Coronary artery (tissue), 2 donors: Measurements from ENCODE around the gene FOXR2.

Experiments
- DNase-seq: peaks from one replicate; pipeline ENCODE4 v3.0.0-alpha.2; 2017; ENCODE audit warnings: low spot score
- H3K27ac ChIP-seq, 2 donors: fragments of 200-600 bp; sonication (generic); one replicate each; pipeline ENCODE4 v1.5.1; 2016 to 2019
- H3K4me3 ChIP-seq: fragments of 200-600 bp; sonication (generic); 2 replicates; pipeline ENCODE4 v1.5.1; 2016; ENCODE audit warnings: mild to moderate bottlenecking, moderate library complexity
- TF ChIP-seq, protein P1 (sequence below): fragments of 200-600 bp; sonication (generic); IDR thresholded peaks from one replicate; pipeline ENCODE4 v1.5.1; 2019; ENCODE audit warnings: antibody characterized with exemption

The FOXR2 gene

DNA sequence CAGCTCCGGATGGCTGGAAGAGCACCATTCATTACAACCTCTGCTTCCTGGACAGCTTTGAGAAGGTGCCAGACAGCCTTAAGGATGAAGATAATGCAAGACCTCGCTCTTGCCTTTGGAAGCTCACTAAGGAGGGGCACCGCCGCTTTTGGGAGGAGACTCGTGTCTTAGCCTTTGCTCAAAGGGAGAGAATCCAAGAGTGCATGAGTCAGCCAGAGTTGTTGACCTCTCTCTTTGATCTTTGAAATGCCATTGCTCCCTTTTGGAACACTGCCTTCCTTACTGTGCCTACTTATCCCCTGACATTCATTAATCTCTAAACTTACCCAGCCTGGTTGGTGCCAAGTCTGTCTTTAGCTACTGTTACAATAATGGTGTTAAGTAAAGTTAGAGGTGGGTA lies 1.2 kb downstream of the FOXR2 start:
- no peak overlapping the region for H3K4me3 ChIP-seq
- DNase-seq: no peak
- TF ChIP-seq, protein P1, sequence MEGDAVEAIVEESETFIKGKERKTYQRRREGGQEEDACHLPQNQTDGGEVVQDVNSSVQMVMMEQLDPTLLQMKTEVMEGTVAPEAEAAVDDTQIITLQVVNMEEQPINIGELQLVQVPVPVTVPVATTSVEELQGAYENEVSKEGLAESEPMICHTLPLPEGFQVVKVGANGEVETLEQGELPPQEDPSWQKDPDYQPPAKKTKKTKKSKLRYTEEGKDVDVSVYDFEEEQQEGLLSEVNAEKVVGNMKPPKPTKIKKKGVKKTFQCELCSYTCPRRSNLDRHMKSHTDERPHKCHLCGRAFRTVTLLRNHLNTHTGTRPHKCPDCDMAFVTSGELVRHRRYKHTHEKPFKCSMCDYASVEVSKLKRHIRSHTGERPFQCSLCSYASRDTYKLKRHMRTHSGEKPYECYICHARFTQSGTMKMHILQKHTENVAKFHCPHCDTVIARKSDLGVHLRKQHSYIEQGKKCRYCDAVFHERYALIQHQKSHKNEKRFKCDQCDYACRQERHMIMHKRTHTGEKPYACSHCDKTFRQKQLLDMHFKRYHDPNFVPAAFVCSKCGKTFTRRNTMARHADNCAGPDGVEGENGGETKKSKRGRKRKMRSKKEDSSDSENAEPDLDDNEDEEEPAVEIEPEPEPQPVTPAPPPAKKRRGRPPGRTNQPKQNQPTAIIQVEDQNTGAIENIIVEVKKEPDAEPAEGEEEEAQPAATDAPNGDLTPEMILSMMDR: no peak
- H3K27ac ChIP-seq: no peak overlapping the region

DNA sequence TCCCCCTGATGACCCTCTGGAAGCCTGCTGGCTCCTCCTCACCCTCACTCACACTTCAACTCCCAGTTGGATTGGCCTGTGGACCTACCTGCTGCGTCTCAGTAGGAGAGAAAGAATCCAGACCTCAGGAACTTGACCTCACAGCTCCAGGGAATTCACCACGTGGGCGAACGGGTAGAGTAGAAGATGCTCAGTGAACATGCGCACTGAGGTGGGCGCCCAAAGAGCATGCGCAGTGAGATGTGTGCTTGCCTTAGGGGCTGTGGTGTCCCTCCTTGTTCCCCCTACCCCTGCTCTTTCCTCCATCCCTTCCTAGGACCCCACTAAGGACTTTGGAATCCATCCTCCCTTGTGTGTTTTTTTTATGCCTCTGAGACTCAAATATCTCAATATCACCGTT lies 12.9 kb downstream of the FOXR2 start:
- no peak for DNase-seq
- TF ChIP-seq, protein P1: no peak
- Histone ChIP-seq H3K4me3 (no peak overlapping the region), H3K27ac (no peak overlapping the region)

DNA sequence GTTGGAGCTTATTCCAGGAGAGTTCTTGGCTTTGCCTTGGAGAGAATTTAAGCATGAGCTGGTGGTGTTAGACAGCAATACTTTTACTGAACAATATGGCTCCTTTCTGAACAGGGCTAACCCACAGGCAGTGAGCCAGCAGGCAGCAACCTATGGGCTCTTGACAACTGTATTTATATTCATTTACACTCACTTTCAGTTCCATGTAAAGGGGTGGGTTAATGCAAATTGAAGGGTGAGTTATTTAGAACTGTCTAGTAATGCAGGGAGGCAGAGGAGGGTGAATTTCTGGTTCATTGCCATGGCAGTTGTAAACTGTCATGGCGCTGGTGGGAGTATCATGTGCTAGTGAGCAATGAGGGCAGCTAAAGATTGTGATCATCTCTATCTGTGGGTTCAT lies 15.7 kb downstream of the FOXR2 start:
- DNase-seq: no peak
- H3K27ac ChIP-seq: no peak overlapping the region
- no peak overlapping the region for H3K4me3 ChIP-seq
- TF ChIP-seq, protein P1: no peak

DNA sequence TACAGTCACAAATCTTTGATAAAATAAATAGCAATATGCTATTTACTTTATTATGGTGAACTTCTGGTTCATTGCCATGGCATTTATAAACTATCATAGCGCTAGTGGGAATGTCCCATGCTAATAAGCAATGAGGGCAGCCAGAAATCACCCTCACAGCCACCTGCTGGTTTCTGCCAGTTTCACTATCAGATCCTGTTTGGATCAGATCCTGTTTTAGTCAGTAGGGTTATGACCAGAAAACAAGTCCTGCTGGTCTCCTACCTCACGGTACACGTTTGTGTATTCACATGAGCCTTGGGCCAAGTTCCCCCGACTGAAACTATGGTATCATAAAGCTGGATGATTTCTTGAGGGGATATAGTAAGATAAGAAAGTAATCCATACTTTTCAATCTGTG lies 17.7 kb downstream of the FOXR2 start:
- Histone ChIP-seq H3K4me3 (no peak overlapping the region), H3K27ac (no peak overlapping the region)
- TF ChIP-seq, protein P1: no peak
- no peak for DNase-seq

DNA sequence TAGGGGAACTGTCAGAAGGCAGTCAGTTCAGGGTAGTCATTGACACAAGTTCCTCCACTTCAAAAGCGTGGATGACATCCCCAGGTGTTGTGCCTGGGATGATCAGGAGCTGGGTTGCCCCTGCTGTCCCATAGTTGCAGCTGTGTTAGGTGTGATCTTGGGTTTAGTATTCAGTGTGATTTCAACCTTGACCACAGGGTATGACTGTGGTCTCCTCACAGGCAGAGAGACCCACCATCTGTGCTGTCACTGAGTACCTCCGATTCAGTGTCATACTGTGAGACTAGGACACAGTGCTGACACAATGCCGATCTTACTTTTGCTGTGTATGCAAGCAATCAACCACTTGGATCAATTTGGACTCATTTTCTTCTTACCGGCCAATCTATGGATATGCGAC lies 25.2 kb downstream of the FOXR2 start:
- TF ChIP-seq, protein P1: no peak
- Histone ChIP-seq H3K27ac (no peak overlapping the region), H3K4me3 (no peak overlapping the region)
- no peak for DNase-seq

DNA sequence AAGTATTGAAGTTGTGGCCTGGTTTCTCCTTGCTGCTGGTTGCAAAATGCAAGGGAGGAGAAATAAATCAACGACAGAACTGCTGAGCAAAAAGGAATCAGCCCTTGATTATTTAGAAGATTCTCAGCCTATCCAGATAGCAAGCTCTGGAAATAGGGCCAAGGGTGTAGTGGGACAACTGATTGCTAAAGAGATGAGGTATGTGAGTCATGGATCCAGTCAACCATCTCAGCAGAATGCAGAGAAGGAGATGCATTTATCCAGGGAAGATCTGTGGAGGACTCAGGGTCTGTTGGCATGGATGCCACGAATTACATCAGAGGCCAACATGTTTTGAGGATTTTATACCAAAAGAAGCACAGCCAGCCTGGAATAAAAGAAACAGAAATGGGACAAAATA lies 36.7 kb downstream of the FOXR2 start:
- DNase-seq: no peak
- TF ChIP-seq, protein P1: no peak
- Histone ChIP-seq H3K27ac (no peak overlapping the region), H3K4me3 (no peak overlapping the region)

DNA sequence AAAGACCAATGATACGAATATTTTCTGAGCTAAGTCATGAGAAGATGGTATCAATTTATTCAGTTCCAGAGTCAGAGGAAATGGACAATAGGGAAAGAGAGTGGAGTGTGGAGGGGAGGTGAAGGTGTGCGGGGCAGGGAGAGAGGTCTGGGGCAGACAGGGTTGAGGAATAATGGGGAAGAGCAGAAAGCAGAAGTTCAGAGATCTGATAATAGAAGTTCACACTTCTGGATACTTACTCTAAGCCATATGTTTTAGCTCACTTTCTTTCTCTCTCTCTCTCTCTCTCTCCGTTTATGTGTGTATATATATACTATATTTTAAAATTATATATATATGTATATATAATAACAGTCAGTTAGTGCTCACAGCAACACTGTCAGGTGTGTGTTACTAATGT lies 40.4 kb downstream of the FOXR2 start:
- Histone ChIP-seq H3K4me3 (no peak overlapping the region), H3K27ac (no peak overlapping the region)
- DNase-seq: no peak
- TF ChIP-seq, protein P1: no peak
